AG09309 (cell line): ENCODE results near the gene PARD3B.

Source experiments
- DNase-seq: peaks from one replicate; pipeline ENCODE4 v3.0.0-alpha.2; 2010; ENCODE audit warnings: low read depth
- H3K4me3 ChIP-seq: 2 replicates; pipeline ENCODE4 v1.5.1; 2011; ENCODE audit warnings: mild to moderate bottlenecking, low read depth, low read length, moderate library complexity; ENCODE audit not compliant: control insufficient read depth
- TF ChIP-seq, protein P1 (sequence below): IDR thresholded peaks from 2 replicates; pipeline ENCODE4 v1.5.1; 2011; ENCODE audit warnings: mild to moderate bottlenecking, low read depth, low read length, inconsistent platforms; ENCODE audit not compliant: insufficient read depth, control insufficient read depth; ENCODE audit errors: missing control alignments

The PARD3B gene

DNA sequence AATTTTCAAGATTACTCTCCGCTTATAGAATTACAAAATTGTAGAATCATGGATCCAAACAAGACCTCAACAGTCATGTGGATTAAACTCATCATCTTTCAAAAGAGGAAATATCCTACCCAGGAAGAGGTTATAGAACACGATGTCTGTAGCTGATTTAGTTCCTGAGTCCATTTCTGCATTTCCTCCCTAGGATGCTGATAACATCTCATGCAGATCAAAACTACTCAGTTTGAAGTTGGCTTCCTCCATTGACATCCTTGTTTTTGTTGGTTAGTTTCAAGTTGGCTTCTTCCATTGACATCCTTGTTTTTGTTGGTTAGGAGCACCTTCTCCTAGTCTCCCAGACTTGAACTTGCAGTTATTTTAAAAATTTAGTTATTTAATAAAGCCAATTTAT is 147.5 kb downstream of the PARD3B start:
- no peak for DNase-seq
- TF ChIP-seq, protein P1, sequence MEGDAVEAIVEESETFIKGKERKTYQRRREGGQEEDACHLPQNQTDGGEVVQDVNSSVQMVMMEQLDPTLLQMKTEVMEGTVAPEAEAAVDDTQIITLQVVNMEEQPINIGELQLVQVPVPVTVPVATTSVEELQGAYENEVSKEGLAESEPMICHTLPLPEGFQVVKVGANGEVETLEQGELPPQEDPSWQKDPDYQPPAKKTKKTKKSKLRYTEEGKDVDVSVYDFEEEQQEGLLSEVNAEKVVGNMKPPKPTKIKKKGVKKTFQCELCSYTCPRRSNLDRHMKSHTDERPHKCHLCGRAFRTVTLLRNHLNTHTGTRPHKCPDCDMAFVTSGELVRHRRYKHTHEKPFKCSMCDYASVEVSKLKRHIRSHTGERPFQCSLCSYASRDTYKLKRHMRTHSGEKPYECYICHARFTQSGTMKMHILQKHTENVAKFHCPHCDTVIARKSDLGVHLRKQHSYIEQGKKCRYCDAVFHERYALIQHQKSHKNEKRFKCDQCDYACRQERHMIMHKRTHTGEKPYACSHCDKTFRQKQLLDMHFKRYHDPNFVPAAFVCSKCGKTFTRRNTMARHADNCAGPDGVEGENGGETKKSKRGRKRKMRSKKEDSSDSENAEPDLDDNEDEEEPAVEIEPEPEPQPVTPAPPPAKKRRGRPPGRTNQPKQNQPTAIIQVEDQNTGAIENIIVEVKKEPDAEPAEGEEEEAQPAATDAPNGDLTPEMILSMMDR, result no peak
- H3K4me3 ChIP-seq, result no peak overlapping the region

DNA sequence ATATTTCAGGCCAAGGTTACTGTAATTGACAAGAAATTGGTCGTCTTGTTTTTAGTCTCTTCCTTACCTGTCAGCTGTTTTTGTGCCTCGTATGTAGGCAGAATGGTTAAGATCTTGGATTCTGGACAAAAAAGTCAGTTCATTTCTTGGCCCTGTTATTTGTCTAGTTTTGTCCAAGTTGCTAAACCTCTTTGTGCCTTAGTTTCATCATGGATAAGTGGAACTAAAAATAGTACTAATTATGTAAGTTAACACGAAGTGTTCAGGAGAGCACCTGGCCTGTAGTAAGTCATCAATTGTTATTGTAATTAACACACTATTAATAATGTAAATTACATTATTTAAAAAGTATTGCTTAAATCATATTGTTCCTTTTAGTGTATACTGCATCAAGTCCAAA is 148.0 kb downstream of the PARD3B start:
- TF ChIP-seq, protein P1, result no peak
- no peak for DNase-seq
- H3K4me3 ChIP-seq, result no peak overlapping the region

DNA sequence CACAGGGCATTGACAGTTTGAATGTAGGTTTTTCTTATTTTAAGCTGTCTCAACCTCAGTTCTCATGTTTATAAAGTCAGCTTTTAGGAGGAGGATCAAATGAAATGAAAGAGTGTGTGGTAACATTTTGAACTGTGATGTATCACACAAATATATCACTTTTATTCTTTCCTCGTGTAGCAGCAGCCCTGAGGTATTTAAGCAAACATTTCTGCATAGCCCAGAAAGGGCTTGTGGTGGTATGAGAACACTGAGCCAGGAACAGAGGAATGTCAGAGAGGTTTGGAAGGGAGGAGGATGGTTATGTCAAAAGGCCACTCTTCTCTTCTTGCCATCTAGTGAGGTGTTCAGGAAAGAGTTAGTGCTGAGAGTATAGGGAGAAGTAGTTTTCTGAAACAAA is 150.2 kb downstream of the PARD3B start:
- TF ChIP-seq, protein P1, result no peak
- peak; percentile 46 for DNase-seq
- H3K4me3 ChIP-seq, result no peak overlapping the region

DNA sequence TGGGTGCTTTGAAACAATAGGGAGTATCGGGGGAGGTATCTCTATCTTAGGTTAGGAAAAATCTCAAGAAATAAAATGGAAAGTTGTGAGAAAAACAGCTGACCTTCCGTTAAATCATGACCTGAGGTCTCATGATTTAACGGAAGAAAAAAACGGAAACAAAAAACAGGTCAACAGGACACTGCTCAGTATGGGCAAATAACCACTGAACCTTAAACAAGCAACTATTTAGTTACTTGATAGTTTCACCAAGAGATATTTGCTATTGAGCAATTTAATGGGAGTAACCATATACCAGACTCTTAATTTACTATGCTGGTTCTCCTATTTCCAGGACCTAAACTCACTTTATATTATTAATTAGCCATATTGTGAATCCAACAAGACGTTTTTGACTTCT is 150.8 kb downstream of the PARD3B start:
- TF ChIP-seq, protein P1, result no peak
- no peak overlapping the region for H3K4me3 ChIP-seq
- no peak for DNase-seq

DNA sequence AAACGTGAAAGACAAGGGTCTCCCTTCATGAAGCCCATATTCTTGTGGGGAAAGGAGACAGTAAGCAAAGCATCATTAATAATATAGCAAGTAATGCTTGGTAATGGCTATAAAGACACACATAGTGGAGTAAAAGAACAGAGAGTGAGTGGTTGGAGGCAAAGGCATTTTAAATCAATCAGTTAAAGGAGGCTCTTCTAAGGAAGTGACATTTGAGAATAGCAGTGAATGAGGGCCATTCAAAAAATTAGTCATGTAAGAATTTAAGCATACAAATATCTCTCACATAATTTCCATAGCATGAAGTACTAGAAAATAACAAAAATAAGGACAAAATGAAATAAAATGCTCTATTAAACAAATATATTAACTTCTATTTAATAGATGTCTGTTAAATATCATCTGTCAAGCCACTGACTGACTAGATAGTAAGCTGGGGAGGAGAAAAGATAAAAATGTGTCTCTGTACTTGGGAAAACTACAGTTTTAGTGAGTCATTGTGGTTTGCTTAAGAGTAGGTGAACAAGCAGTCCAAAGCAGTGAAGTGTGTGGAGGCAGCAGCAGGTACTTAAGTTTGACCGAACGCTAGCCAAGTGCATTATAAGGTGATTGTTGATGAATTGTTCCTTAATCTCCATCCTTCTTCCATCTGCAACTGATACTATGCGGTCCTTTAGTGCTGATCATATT is 160.1 kb downstream of the PARD3B start:
- no peak for DNase-seq
- no peak overlapping the region for H3K4me3 ChIP-seq
- TF ChIP-seq, protein P1, result no peak

DNA sequence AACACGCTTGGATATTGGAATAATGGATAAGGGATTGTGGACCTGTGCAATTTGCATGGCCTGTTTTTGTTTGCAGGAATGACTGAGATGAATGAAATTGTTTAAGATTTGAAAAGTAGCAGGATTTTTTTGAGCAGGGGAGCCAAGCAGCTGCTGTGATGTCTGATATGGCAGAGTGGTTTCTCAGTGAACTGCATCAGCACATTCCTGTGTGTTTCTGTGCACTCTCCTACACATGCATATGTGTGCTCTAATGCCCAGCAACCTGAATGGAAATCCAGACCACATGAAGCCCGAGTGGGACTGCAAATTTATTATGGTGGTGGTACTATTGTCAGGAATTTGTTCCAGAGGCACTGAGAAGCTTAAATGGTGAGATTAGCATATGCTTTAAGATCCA is 161.7 kb downstream of the PARD3B start:
- no peak overlapping the region for H3K4me3 ChIP-seq
- DNase-seq, result no peak
- TF ChIP-seq, protein P1, result no peak
